Mesenchymal stem cell (in vitro differentiated cells and primary cell): Measurements from ENCODE around the gene PAK2.
"Not testable (repeated sequence)": the region's sequence is repeated elsewhere in the genome, so short reads cannot be mapped to it uniquely, and the experiment has no call there.

Experiments used
- DNase-seq: peaks from one replicate; pipeline ENCODE4 v3.0.0-alpha.2; 2013
- H2AFZ ChIP-seq: one replicate; pipeline ENCODE4 v1.6.1; 2013; ENCODE audit warnings: low read depth, mild to moderate bottlenecking, control low read depth, inconsistent platforms, low read length, moderate library complexity
- H2AK5ac ChIP-seq: 2 replicates; pipeline ENCODE4 v1.6.1; 2013; ENCODE audit warnings: low read length, moderate library complexity, mild to moderate bottlenecking, inconsistent platforms; ENCODE audit not compliant: severe bottlenecking
- H2BK120ac ChIP-seq: one replicate; pipeline ENCODE4 v1.6.1; 2013; ENCODE audit warnings: low read depth, mild to moderate bottlenecking, inconsistent platforms, low read length, moderate library complexity
- H2BK12ac ChIP-seq, 2 experiments: one replicate each; pipeline ENCODE4 v1.6.1; 2013; ENCODE audit warnings: inconsistent platforms in 2 of 2, low read length in 2 of 2, mild to moderate bottlenecking in 2 of 2, moderate library complexity in 2 of 2, control low read depth in 1 of 2
- H2BK15ac ChIP-seq: one replicate; pipeline ENCODE4 v1.6.1; 2013; ENCODE audit warnings: mild to moderate bottlenecking, low read depth, inconsistent platforms; ENCODE audit not compliant: poor library complexity, severe bottlenecking
- H2BK5ac ChIP-seq: 2 replicates; pipeline ENCODE4 v1.6.1; 2013; ENCODE audit warnings: low read depth, mild to moderate bottlenecking, low read length, control low read depth, inconsistent platforms; ENCODE audit not compliant: poor library complexity, severe bottlenecking
- H3K14ac ChIP-seq, 2 experiments: one replicate each; pipeline ENCODE4 v1.6.1; 2013; ENCODE audit warnings: inconsistent platforms in 2 of 2, low read length in 2 of 2, control low read depth in 1 of 2, mild to moderate bottlenecking in 1 of 2, moderate library complexity in 1 of 2
- H3K18ac ChIP-seq, 2 experiments: one replicate each; pipeline ENCODE4 v1.6.1; 2013; ENCODE audit warnings: inconsistent platforms in 2 of 2, low read length in 2 of 2, control low read depth in 1 of 2, low read depth in 1 of 2, mild to moderate bottlenecking in 1 of 2
- H3K23ac ChIP-seq, 2 experiments: one replicate each; pipeline ENCODE4 v1.6.1; 2013; ENCODE audit warnings: inconsistent platforms in 2 of 2, low read length in 2 of 2, mild to moderate bottlenecking in 2 of 2, moderate library complexity in 2 of 2, control low read depth in 1 of 2
- H3K27ac ChIP-seq: 2 replicates; pipeline ENCODE4 v1.5.1; 2013; ENCODE audit warnings: mild to moderate bottlenecking, moderate library complexity, low read length, control low read depth, inconsistent platforms; ENCODE audit not compliant: poor library complexity, severe bottlenecking
- H3K27me3 ChIP-seq, 2 experiments: 2 replicates each; pipeline versions ENCODE4 v1.6.1 to v1.7.0; 2013; ENCODE audit warnings: low read length in 2 of 2, mild to moderate bottlenecking in 2 of 2, moderate library complexity in 2 of 2, control low read depth in 1 of 2, inconsistent platforms in 1 of 2; ENCODE audit not compliant: control insufficient read depth in 1 of 2, insufficient read depth in 1 of 2
- H3K36me3 ChIP-seq, 2 experiments: 2 replicates each; pipeline versions ENCODE4 v1.6.1 to v1.7.0; 2013; ENCODE audit warnings: low read length in 2 of 2, control low read depth in 1 of 2, inconsistent platforms in 1 of 2, low read depth in 1 of 2, mild to moderate bottlenecking in 1 of 2; ENCODE audit not compliant: insufficient read depth in 2 of 2, control insufficient read depth in 1 of 2
- H3K4ac ChIP-seq, 2 experiments: one replicate each; pipeline ENCODE4 v1.6.1; 2013; ENCODE audit warnings: inconsistent platforms in 2 of 2, low read length in 2 of 2, mild to moderate bottlenecking in 2 of 2, moderate library complexity in 2 of 2, control low read depth in 1 of 2, low read depth in 1 of 2
- H3K4me1 ChIP-seq: 2 replicates; pipeline ENCODE4 v1.6.1; 2013; ENCODE audit warnings: low read depth, low read length, control low read depth; ENCODE audit not compliant: control insufficient read depth, insufficient read depth
- H3K4me2 ChIP-seq: 2 replicates; pipeline ENCODE4 v1.6.1; 2013; ENCODE audit warnings: low read length, mild to moderate bottlenecking, inconsistent platforms; ENCODE audit not compliant: poor library complexity, severe bottlenecking
- H3K4me3 ChIP-seq, 2 experiments: 2 replicates each; pipeline versions ENCODE4 v1.5.1 to v1.7.0; 2013; ENCODE audit warnings: low read length in 2 of 2, mild to moderate bottlenecking in 2 of 2, control low read depth in 1 of 2, low read depth in 1 of 2; ENCODE audit not compliant: insufficient read depth in 1 of 2
- H3K79me1 ChIP-seq: replicated peaks from 2 replicates; pipeline ENCODE4 v1.6.1; 2013; ENCODE audit warnings: mild to moderate bottlenecking, control low read depth, low read length, inconsistent platforms; ENCODE audit not compliant: poor library complexity, severe bottlenecking
- H3K9ac ChIP-seq: 2 replicates; pipeline ENCODE4 v1.7.0; 2013; ENCODE audit warnings: mild to moderate bottlenecking, low read length, moderate library complexity
- H3K9me3 ChIP-seq: 2 replicates; pipeline ENCODE4 v1.7.0; 2013; ENCODE audit warnings: mild to moderate bottlenecking, low read length; ENCODE audit not compliant: control insufficient read depth
- H4K8ac ChIP-seq: one replicate; pipeline ENCODE4 v1.6.1; 2013; ENCODE audit warnings: inconsistent platforms, mild to moderate bottlenecking, low read length, moderate library complexity
- H4K91ac ChIP-seq: one replicate; pipeline ENCODE4 v1.6.1; 2013; ENCODE audit warnings: mild to moderate bottlenecking, low read length, inconsistent platforms
- WGBS: methylation state at CpG from one replicate; pipeline ENCODE4 v1.1.7; 2013; ENCODE audit warnings: mixed read lengths; 5-methylcytosine and 5-hydroxymethylcytosine counted together

The PAK2 gene

GRCh38 chr3:196843435-196844110 is 103.9 kb downstream of the PAK2 start:
- Histone ChIP-seq H2BK15ac (no peak overlapping the region), H3K18ac (no peak overlapping the region), H3K4me2 (no peak overlapping the region), H2BK12ac (no peak overlapping the region), H3K4me1 (no peaks in the 10 kb centered on the region), H3K14ac (no peak overlapping the region), H3K9ac (no peak overlapping the region), H3K4me3 (no peak overlapping the region), H3K9me3 (no peaks in the 10 kb centered on the region), H4K91ac (no peak overlapping the region), H3K27ac (no peak overlapping the region), H3K4ac (no peak overlapping the region), H3K27me3 (no peaks in the 10 kb centered on the region), H3K79me1 (no peaks in the 10 kb centered on the region), H2BK5ac (no peak overlapping the region), H4K8ac (no peak overlapping the region), H3K36me3 (no peaks in the 10 kb centered on the region), H3K23ac (no peak overlapping the region), H2AFZ (no peak overlapping the region), H2AK5ac (no peak overlapping the region), H2BK120ac (no peak overlapping the region)
- no peak for DNase-seq
- 93% methylated on average over 9 of the region's 9 CpGs for WGBS

DNA sequence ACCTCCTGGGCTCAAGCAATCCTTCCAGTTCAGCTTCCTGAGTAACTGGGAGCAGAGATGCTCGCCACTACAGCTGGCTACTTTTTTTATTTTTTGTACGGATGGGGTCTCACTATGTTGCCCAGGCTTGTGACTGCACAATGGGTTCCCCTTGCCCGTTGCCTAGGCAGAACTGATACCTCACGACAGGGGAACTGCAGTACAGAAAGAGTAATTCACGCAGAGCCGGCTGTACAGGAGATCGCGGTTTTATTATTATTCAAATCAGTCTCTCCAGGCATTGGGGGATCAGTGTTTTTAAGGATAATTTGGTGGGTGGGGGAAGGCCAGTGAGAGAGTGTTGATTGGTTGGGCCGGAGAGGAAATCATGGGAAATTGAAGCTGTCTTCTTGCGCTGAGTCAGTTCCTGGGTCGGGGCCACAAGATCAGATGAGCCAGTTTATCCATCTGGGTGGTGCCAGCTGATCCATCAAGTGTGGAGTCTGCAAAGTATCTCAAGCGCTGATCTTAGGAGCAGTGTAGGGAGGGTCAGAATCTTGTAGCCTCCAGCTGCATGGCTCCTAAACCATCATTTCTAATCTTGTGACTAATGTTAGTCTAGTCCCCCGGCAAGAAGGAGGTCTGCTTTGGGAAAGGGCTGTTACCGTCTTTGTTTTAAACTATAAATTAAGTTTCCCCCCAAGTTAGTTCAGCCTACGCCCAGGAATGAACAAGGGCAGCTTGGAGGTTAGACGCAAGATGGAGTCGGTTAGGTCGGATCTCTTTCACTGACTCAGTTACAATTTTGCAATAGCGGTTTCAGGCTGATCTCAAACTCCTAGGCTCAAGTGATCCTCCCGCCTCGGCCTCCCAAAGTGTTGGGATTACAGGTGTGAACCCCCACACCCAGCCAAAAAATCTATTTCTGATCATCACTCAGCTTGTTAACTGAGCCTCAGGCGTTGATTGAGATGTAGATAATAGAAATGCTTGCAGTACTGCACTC is 104.9 kb downstream of the PAK2 start:
- H3K4me3 ChIP-seq, H3K23ac ChIP-seq, H2AK5ac ChIP-seq, H3K9ac ChIP-seq, H3K4me1 ChIP-seq, H3K79me1 ChIP-seq, H3K9me3 ChIP-seq, H2BK5ac ChIP-seq, H2AFZ ChIP-seq, H2BK15ac ChIP-seq, H3K27ac ChIP-seq, H2BK12ac ChIP-seq, H3K36me3 ChIP-seq, H4K8ac ChIP-seq, H3K27me3 ChIP-seq, DNase-seq, H3K14ac ChIP-seq, H3K4ac ChIP-seq, H3K18ac ChIP-seq, H2BK120ac ChIP-seq, H4K91ac ChIP-seq, H3K4me2 ChIP-seq: not testable (repeated sequence)
- 96% methylated on average over 17 of the region's 22 CpGs for WGBS

- not testable (repeated sequence) for H2BK12ac ChIP-seq, H3K9ac ChIP-seq, H3K4ac ChIP-seq, H2BK5ac ChIP-seq, DNase-seq, H3K36me3 ChIP-seq, H3K9me3 ChIP-seq, H3K4me3 ChIP-seq, H3K4me1 ChIP-seq, H3K4me2 ChIP-seq, H2AK5ac ChIP-seq, H4K8ac ChIP-seq, H2BK120ac ChIP-seq, H3K27me3 ChIP-seq, H3K14ac ChIP-seq, H3K79me1 ChIP-seq, H4K91ac ChIP-seq, H2AFZ ChIP-seq, H3K18ac ChIP-seq, H3K27ac ChIP-seq, H3K23ac ChIP-seq, H2BK15ac ChIP-seq
- 69% methylated on average over 2 of the region's 4 CpGs for WGBS
Measured at GRCh38 chr3:196848375-196848774, 108.7 kb downstream of the PAK2 start.

DNA sequence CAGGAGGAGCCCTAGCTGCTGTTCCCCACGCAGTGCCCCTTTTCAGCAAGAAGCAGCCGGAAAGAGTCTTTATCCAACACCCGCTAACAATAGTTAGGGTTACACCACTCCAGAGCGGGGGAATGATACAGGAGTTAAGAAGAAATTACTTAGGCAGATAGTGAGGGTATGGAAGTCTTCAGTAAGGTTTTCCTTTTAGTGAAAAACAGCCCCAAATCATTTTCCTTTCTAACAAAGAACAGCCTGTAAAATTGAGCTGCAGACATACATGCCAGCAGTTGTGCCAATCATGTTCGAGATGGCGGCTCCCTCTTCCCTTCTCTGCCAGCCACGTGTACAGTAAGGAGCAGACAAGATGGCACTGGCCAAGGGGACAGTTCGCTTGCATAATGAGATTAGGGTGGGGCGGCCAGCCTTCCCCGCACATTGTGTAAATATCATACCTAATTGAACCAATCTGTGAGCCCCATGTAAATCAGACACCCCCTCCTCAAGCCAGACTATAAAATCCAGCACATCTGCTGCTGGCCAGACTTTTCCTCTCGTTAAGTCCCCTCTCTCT is 109.6 kb downstream of the PAK2 start:
- Histone ChIP-seq H3K18ac (no peak overlapping the region), H2BK12ac (no peak overlapping the region), H3K27me3 (no peaks in the 10 kb centered on the region), H3K14ac (no peak overlapping the region), H4K8ac (no peak overlapping the region), H3K9ac (no peak overlapping the region), H3K36me3 (no peaks in the 10 kb centered on the region), H3K27ac (no peak overlapping the region), H3K23ac (no peak overlapping the region), H3K4me3 (no peak overlapping the region), H2BK120ac (no peak overlapping the region), H3K4me2 (no peak overlapping the region), H2AFZ (no peak overlapping the region), H2BK15ac (no peak overlapping the region), H3K9me3 (no peaks in the 10 kb centered on the region), H3K4ac (no peak overlapping the region), H2BK5ac (no peak overlapping the region), H2AK5ac (no peak overlapping the region), H3K79me1 (no peaks in the 10 kb centered on the region), H3K4me1 (no peaks in the 10 kb centered on the region), H4K91ac (no peak overlapping the region)
- no peak for DNase-seq
- 80% methylated on average over 10 of the region's 11 CpGs for WGBS
